Stomach (tissue), 9 donors: Measurements from ENCODE around the gene RERE. TPM values are rescaled to one million over a fixed set of nuclear protein-coding genes. Genes with fewer than 3 reads are reported as not detected.
A peak's percentile ranks its signal among the peaks of the same experiment; 100 is the strongest.

ENCODE experiments used
- DNase-seq, 2 donors: peaks; one replicate each; pipeline versions ENCODE4 v3.0.0 to v3.0.0-alpha.2; 2013 to 2019
- H3K27ac ChIP-seq, 5 donors: fragments of 200-600 bp in 4 of 5; sonication (generic) in 4 of 5; one replicate each; pipeline ENCODE4 v1.5.1; 2013 to 2019; ENCODE audit warnings: mild to moderate bottlenecking in 1 of 5, moderate library complexity in 1 of 5
- H3K27me3 ChIP-seq, 3 donors: fragments of 200-600 bp; sonication (generic); one replicate each; pipeline ENCODE4 v1.5.1; 2017 to 2019; ENCODE audit warnings: mixed run types in 1 of 3
- H3K36me3 ChIP-seq, 4 donors: fragments of 200-600 bp; sonication (generic); 1 replicate in 3 of 4; 2 replicates in 1 of 4; pipeline ENCODE4 v1.5.1; 2016 to 2019
- H3K4me1 ChIP-seq, 4 donors: fragments of 200-600 bp; sonication (generic); one replicate each; pipeline ENCODE4 v1.5.1; 2016 to 2019
- H3K4me3 ChIP-seq, 4 donors: fragments of 200-600 bp; sonication (generic) in 3 of 4; one replicate each; pipeline ENCODE4 v1.5.1; 2016 to 2019; ENCODE audit warnings: mild to moderate bottlenecking in 1 of 4
- H3K9me3 ChIP-seq, 4 donors: fragments of 200-600 bp; sonication (generic); one replicate each; pipeline ENCODE4 v1.5.1; 2016 to 2019
- CTCF ChIP-seq, 7 experiments: fragments of 450-650 bp in 4 of 7; fragments of 200-600 bp in 3 of 7; sonication (generic) in 3 of 7; IDR thresholded peaks; one replicate each; pipeline ENCODE4 v1.5.1; 2016 to 2019; ENCODE audit warnings: antibody characterized with exemption in 7 of 7, control low read depth in 2 of 7, mild to moderate bottlenecking in 1 of 7
- EP300 ChIP-seq: sonication (generic); formaldehyde crosslinking; IDR thresholded peaks from one replicate; pipeline ENCODE4 v1.6.1; 2017; ENCODE audit warnings: antibody characterized with exemption
- POLR2A ChIP-seq, 4 donors: fragments of 450-650 bp; IDR thresholded peaks; one replicate each; pipeline ENCODE4 v1.6.1; 2016; ENCODE audit warnings: antibody characterized with exemption in 4 of 4, control low read depth in 2 of 4, mild to moderate bottlenecking in 1 of 4, moderate library complexity in 1 of 4
- POLR2AphosphoS5 ChIP-seq, 3 donors: sonication (generic); formaldehyde crosslinking; IDR thresholded peaks; one replicate each; pipeline ENCODE4 v1.6.1; 2016; ENCODE audit warnings: antibody characterized with exemption in 3 of 3
- WGBS, 5 donors: extraction: QIAGEN DNeasy Blood & Tissue Kit in 3 of 5; methylation state at CpG; one replicate each; pipeline versions ENCODE4 v1.1.5 to v1.1.7; 2013 to 2018; 5-methylcytosine and 5-hydroxymethylcytosine counted together
- intact Hi-C: fragments of 100-400 bp; cut with DNase I; formaldehyde crosslinking; loops from one replicate; pipeline ENCODE4 v1.15.1; 2023; ENCODE audit warnings: low total_unique reads
- polyA plus RNA-seq, 3 donors: library from polyadenylated mRNA; stranded (reverse); fragments of 200-250 nt; gene quantifications; one replicate each; pipeline ENCODE4 v1.2.3, GENCODE V29; 2013
- total RNA-seq, 5 donors: library from RNA; depleted of rRNA; stranded (reverse); fragments of >200 nt; gene quantifications; one replicate each; pipeline versions ENCODE4 v1.1.0 to v1.2.3, GENCODE V29; 2014 to 2016
- donor health status: healthy with polysubstance abuse.
- donor health status: Bipolar disorder and iron deficiency.
- donor health status: healthy.

The RERE gene
- total and polyA plus RNA-seq, 8 donors, result 15.6 to 198 (median 79.3) TPM

GRCh38 chr1:8721679-8722324 lies 95.6 kb downstream of the RERE start:
- Histone ChIP-seq H3K27me3 (no peaks in the 10 kb centered on the region), H3K27ac (no peak overlapping the region), H3K4me1 (peaks cover 5 to 59% (median 33%) of the 10 kb centered on the region in 4 donors), H3K36me3 (no peaks in the 10 kb centered on the region), H3K9me3 (no peaks in the 10 kb centered on the region), H3K4me3 (no peak overlapping the region)
- DNase-seq, result no peak
- TF ChIP-seq POLR2AphosphoS5 (IDR thresholded peaks at IDR 0.05), result no peak
- TF ChIP-seq EP300, result no peak
- no peak for TF ChIP-seq POLR2A (IDR thresholded peaks at IDR 0.05)
- intact Hi-C loops, result no loop called here
- WGBS, 5 donors, result 54 to 76% (median 67%) methylated on average over 4 of the region's 4 CpGs

- H3K4me3 ChIP-seq, result no peak overlapping the region
- H3K27ac ChIP-seq, result no peak overlapping the region
- intact Hi-C loops, result no loop called here
- no peaks in the 10 kb centered on the region for H3K27me3 ChIP-seq
- TF ChIP-seq POLR2A (IDR thresholded peaks at IDR 0.05), result no peak
- TF ChIP-seq POLR2AphosphoS5 (IDR thresholded peaks at IDR 0.05), result no peak
- no peak for TF ChIP-seq CTCF (IDR thresholded peaks at IDR 0.05)
- TF ChIP-seq EP300, result no peak
- no peaks in the 10 kb centered on the region for H3K36me3 ChIP-seq
- 93 to 99% (median 95%) methylated on average over 8 of the region's 8 CpGs for WGBS, 5 donors
- no peak for DNase-seq
- H3K9me3 ChIP-seq, result no peaks in the 10 kb centered on the region
- H3K4me1 ChIP-seq, result peaks cover 5 to 55% (median 29%) of the 10 kb centered on the region in 4 donors
Measured at GRCh38 chr1:8720347-8720746, 97.1 kb downstream of the RERE start.

GRCh38 chr1:8718850-8719361 lies 98.5 kb downstream of the RERE start:
- TF ChIP-seq POLR2AphosphoS5 (IDR thresholded peaks at IDR 0.05), result no peak
- DNase-seq, result no peak
- H3K27me3 ChIP-seq, result no peaks in the 10 kb centered on the region
- H3K36me3 ChIP-seq, result no peaks in the 10 kb centered on the region
- H3K4me1 ChIP-seq, result peaks cover 5 to 53% (median 29%) of the 10 kb centered on the region in 4 donors
- H3K4me3 ChIP-seq, result no peak overlapping the region
- WGBS, 5 donors, result 58 to 78% (median 68%) methylated on average over 3 of the region's 3 CpGs
- no peak overlapping the region for H3K27ac ChIP-seq
- intact Hi-C loops, result no loop called here
- H3K9me3 ChIP-seq, result no peaks in the 10 kb centered on the region

- Histone ChIP-seq H3K9me3 (no peaks in the 10 kb centered on the region), H3K27ac (peak overlapping the region in 1 of 5 donors; percentile 5), H3K27me3 (no peaks in the 10 kb centered on the region), H3K4me3 (no peak overlapping the region), H3K36me3 (no peaks in the 10 kb centered on the region), H3K4me1 (peaks cover 7 to 53% (median 36%) of the 10 kb centered on the region in 4 donors)
- DNase-seq, result no peak
- TF ChIP-seq POLR2A (IDR thresholded peaks at IDR 0.05) (no peak), POLR2AphosphoS5 (IDR thresholded peaks at IDR 0.05) (no peak), CTCF (IDR thresholded peaks at IDR 0.05) (no peak), EP300 (no peak)
- intact Hi-C loops, result no loop called here
- 21 to 46% (median 42%) methylated on average over 3 of the region's 3 CpGs for WGBS, 5 donors
Measured at GRCh38 chr1:8717148-8717547, 100.3 kb downstream of the RERE start.

GRCh38 chr1:8716238-8716637 lies 101.2 kb downstream of the RERE start:
- H3K4me1 ChIP-seq, result peaks cover 12 to 62% (median 39%) of the 10 kb centered on the region in 4 donors
- H3K27me3 ChIP-seq, result no peaks in the 10 kb centered on the region
- intact Hi-C loops, result no loop called here
- TF ChIP-seq POLR2A (IDR thresholded peaks at IDR 0.05) (no peak), POLR2AphosphoS5 (IDR thresholded peaks at IDR 0.05) (no peak), CTCF (IDR thresholded peaks at IDR 0.05) (no peak), EP300 (no peak)
- no peaks in the 10 kb centered on the region for H3K9me3 ChIP-seq
- no peak overlapping the region for H3K4me3 ChIP-seq
- WGBS, 5 donors, result 94 to 100% (median 100%) methylated on average over 1 of the region's 1 CpG
- H3K36me3 ChIP-seq, result no peaks in the 10 kb centered on the region
- DNase-seq, result no peak
- no peak overlapping the region for H3K27ac ChIP-seq
